Endometrium (tissue), 2 donors: ENCODE data around the gene CCNI.
"Not testable (repeated sequence)": the region's sequence is repeated elsewhere in the genome, so short reads cannot be mapped to it uniquely, and the experiment has no call there.

Experiments used
- FAIRE-seq: peaks from 2 replicates; lab custom pipeline; 2012; peaks lifted over from hg19 to GRCh38; lab: Jason Lieb, UNC
- donor health status: control.
- donor health status: control.

Gene CCNI

GRCh38 chr4:77075869-77076799, at the start of gene CCNI:
Gene CCNI, minus strand, starts transcription at chr4:77075989. Its CDS starts 9,627 bp downstream, at chr4:77066362.
- no peak for FAIRE-seq

- no peak for FAIRE-seq
These were observed 48.8 kb upstream of the CCNI start for GRCh38 chr4:77124576-77124975.

GRCh38 chr4:77123411-77123810, 47.6 kb upstream of the CCNI start:
- FAIRE-seq, result no peak

GRCh38 chr4:77122656-77123055, 46.9 kb upstream of the CCNI start:
- no peak for FAIRE-seq

GRCh38 chr4:77121736-77122240, 46.0 kb upstream of the CCNI start:
- FAIRE-seq, result no peak

- FAIRE-seq, result no peak
These were observed 45.2 kb upstream of the CCNI start for GRCh38 chr4:77120886-77121508.

- FAIRE-seq, result no peak
These were observed 41.9 kb upstream of the CCNI start for GRCh38 chr4:77117721-77118120.

- FAIRE-seq, result no peak
These were observed 37.3 kb upstream of the CCNI start for GRCh38 chr4:77113069-77113468.

- no peak for FAIRE-seq
These were observed 34.9 kb upstream of the CCNI start for GRCh38 chr4:77110730-77111129.

- FAIRE-seq, result no peak
These were observed 29.2 kb upstream of the CCNI start for GRCh38 chr4:77104791-77105540.

- FAIRE-seq, result no peak
These were observed 28.6 kb upstream of the CCNI start for GRCh38 chr4:77104388-77104787.

GRCh38 chr4:77100234-77100633, 24.4 kb upstream of the CCNI start:
- no peak for FAIRE-seq

- FAIRE-seq, result no peak
These were observed 21.8 kb upstream of the CCNI start for GRCh38 chr4:77097611-77098010.

GRCh38 chr4:77095101-77095821, 19.5 kb upstream of the CCNI start:
- no peak for FAIRE-seq

GRCh38 chr4:77094496-77094895, 18.7 kb upstream of the CCNI start:
- no peak for FAIRE-seq

- no peak for FAIRE-seq
These were observed 17.6 kb upstream of the CCNI start for GRCh38 chr4:77093401-77093800.

- FAIRE-seq, result no peak
These were observed 17.2 kb upstream of the CCNI start for GRCh38 chr4:77092975-77093374.

GRCh38 chr4:77089866-77090265, 14.1 kb upstream of the CCNI start:
- FAIRE-seq, result no peak

- FAIRE-seq, result not testable (repeated sequence)
These were observed 11.2 kb upstream of the CCNI start for GRCh38 chr4:77087027-77087426.

GRCh38 chr4:77084019-77084639, 8.3 kb upstream of the CCNI start:
- FAIRE-seq, result no peak

- no peak for FAIRE-seq
These were observed 7.3 kb upstream of the CCNI start for GRCh38 chr4:77082886-77083608.
